SK-N-SH (cell line): Measurements from ENCODE around the gene PGAP2.

Source experiments
- CHD2 ChIP-seq: fragments of 150-350 bp; IDR thresholded peaks from 2 replicates; pipeline ENCODE4 v1.6.1; 2018; ENCODE audit warnings: low read length; ENCODE audit not compliant: partially characterized antibody
- CTCF ChIP-seq: fragments of 200-600 bp; sonication (generic); IDR thresholded peaks from 2 replicates; pipeline ENCODE4 v1.6.1; 2017; ENCODE audit warnings: antibody characterized with exemption, mild to moderate bottlenecking, moderate library complexity
- FOXJ3 ChIP-seq: sonication (generic); formaldehyde crosslinking; IDR thresholded peaks from 2 replicates; pipeline ENCODE4 v1.5.1; 2020; ENCODE audit warnings: mild to moderate bottlenecking, missing genetic modification reagents
- FOXM1 ChIP-seq: IDR thresholded peaks from 2 replicates; pipeline ENCODE4 v1.4.0; 2012; ENCODE audit warnings: low read depth, mild to moderate bottlenecking
- POLR2AphosphoS5 ChIP-seq: IDR thresholded peaks from 2 replicates; pipeline ENCODE4 v1.6.1; 2012; ENCODE audit warnings: low read depth, low read length
- SIN3A ChIP-seq: IDR thresholded peaks from 2 replicates; pipeline ENCODE4 v1.6.1; 2012; ENCODE audit warnings: low read depth, mild to moderate bottlenecking, low read length, moderate library complexity, borderline replicate concordance
- SMC3 ChIP-seq: IDR thresholded peaks from 2 replicates; pipeline ENCODE4 v1.6.1; 2012; ENCODE audit warnings: low read depth, low read length, improper control_type of control experiment
- TCF12 ChIP-seq: IDR thresholded peaks from 2 replicates; pipeline ENCODE4 v1.4.0; 2012
- YY1 ChIP-seq: IDR thresholded peaks from 2 replicates; pipeline ENCODE4 v1.4.0; 2012; ENCODE audit warnings: low read depth, mild to moderate bottlenecking

- TF ChIP-seq TCF12, result no peak
- TF ChIP-seq CTCF, result no peak
- TF ChIP-seq SIN3A, result no peak
- TF ChIP-seq FOXJ3, result no peak
- no peak for TF ChIP-seq FOXM1
- TF ChIP-seq CHD2, result no peak
- TF ChIP-seq SMC3, result no peak
- no peak for TF ChIP-seq POLR2AphosphoS5
- no peak for TF ChIP-seq YY1
Measured at GRCh38 chr11:3823762-3824506, 15.6 kb downstream of the PGAP2 start.
